Thoracic aorta (tissue), 2 donors: ENCODE data around the gene CCDC97. TPM values are rescaled to one million over a fixed set of nuclear protein-coding genes. Genes with fewer than 3 reads are reported as not detected.

Experiments used
- ATAC-seq: fragments of 150-250 bp; one replicate; pipeline ENCODE4 v1.8.0; 2017; ENCODE audit warnings: low read depth; ENCODE audit not compliant: insufficient number of reproducible peaks, low FRiP score
- DNase-seq: peaks from one replicate; pipeline ENCODE4 v3.0.0-alpha.2; 2020; ENCODE audit warnings: low spot score
- H3K27ac ChIP-seq, 2 donors: fragments of 200-600 bp; sonication (generic); 1 replicate in 1 of 2; 2 replicates in 1 of 2; pipeline ENCODE4 v1.5.1; 2016; ENCODE audit warnings: mild to moderate bottlenecking in 2 of 2, moderate library complexity in 2 of 2
- H3K27me3 ChIP-seq: fragments of 200-600 bp; sonication (generic); replicated peaks from 2 replicates; pipeline ENCODE4 v1.6.0; 2016; ENCODE audit warnings: mild to moderate bottlenecking; ENCODE audit not compliant: insufficient read depth
- H3K36me3 ChIP-seq: fragments of 200-600 bp; sonication (generic); one replicate; pipeline ENCODE4 v1.5.1; 2016
- H3K4me1 ChIP-seq, 2 donors: fragments of 200-600 bp; sonication (generic); 1 replicate in 1 of 2; 2 replicates in 1 of 2; pipeline versions ENCODE4 v1.5.1 to v1.6.0; 2016; ENCODE audit warnings: low read depth in 2 of 2, mild to moderate bottlenecking in 1 of 2; ENCODE audit not compliant: control insufficient read depth in 1 of 2
- H3K4me3 ChIP-seq: fragments of 200-600 bp; sonication (generic); 2 replicates; pipeline ENCODE4 v1.5.1; 2016; ENCODE audit warnings: mild to moderate bottlenecking
- H3K9me3 ChIP-seq: fragments of 200-600 bp; sonication (generic); 2 replicates; pipeline ENCODE4 v1.5.1; 2016
- total RNA-seq, 2 donors: library from RNA; depleted of rRNA; stranded (reverse); fragments of >200 nt; gene quantifications; one replicate each; pipeline versions ENCODE4 v1.1.0 to v1.2.3, GENCODE V29; 2016
- TF ChIP-seq, protein P1 (sequence below): fragments of 200-600 bp; sonication (generic); IDR thresholded peaks from one replicate; pipeline ENCODE4 v1.5.1; 2019; ENCODE audit warnings: antibody characterized with exemption

The CCDC97 gene
- total RNA-seq, 2 donors from 2014 or later, result 15.2 to 22.4 TPM

DNA sequence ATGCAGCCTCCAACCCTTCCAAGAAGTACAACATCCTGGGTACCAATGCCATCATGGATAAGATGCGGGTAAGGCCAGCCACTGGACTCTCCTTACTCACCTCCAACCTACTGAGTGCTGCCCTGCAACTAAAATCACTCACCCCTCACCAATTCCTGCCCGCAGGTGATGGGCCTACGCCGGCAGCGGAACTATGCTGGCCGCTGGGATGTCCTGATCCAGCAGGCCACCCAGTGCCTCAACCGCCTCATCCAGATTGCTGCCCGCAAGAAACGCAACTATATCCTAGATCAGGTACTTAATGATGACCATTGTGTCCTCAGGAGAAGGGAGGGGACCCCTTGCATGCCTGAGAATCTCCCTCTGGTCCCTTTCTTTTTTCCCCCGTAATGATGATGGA lies 15.6 kb upstream of the CCDC97 start:
- H3K27ac ChIP-seq, result no peak overlapping the region
- no peaks in the 10 kb centered on the region for H3K9me3 ChIP-seq
- H3K36me3 ChIP-seq, result peaks cover 63% of the 10 kb centered on the region
- TF ChIP-seq, protein P1, sequence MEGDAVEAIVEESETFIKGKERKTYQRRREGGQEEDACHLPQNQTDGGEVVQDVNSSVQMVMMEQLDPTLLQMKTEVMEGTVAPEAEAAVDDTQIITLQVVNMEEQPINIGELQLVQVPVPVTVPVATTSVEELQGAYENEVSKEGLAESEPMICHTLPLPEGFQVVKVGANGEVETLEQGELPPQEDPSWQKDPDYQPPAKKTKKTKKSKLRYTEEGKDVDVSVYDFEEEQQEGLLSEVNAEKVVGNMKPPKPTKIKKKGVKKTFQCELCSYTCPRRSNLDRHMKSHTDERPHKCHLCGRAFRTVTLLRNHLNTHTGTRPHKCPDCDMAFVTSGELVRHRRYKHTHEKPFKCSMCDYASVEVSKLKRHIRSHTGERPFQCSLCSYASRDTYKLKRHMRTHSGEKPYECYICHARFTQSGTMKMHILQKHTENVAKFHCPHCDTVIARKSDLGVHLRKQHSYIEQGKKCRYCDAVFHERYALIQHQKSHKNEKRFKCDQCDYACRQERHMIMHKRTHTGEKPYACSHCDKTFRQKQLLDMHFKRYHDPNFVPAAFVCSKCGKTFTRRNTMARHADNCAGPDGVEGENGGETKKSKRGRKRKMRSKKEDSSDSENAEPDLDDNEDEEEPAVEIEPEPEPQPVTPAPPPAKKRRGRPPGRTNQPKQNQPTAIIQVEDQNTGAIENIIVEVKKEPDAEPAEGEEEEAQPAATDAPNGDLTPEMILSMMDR, result no peak
- H3K27me3 ChIP-seq, result no peaks in the 10 kb centered on the region
- peaks cover 13 to 27% of the 10 kb centered on the region in 2 donors for H3K4me1 ChIP-seq
- ATAC-seq, result no peak
- H3K4me3 ChIP-seq, result no peak overlapping the region
- no peak for DNase-seq

DNA sequence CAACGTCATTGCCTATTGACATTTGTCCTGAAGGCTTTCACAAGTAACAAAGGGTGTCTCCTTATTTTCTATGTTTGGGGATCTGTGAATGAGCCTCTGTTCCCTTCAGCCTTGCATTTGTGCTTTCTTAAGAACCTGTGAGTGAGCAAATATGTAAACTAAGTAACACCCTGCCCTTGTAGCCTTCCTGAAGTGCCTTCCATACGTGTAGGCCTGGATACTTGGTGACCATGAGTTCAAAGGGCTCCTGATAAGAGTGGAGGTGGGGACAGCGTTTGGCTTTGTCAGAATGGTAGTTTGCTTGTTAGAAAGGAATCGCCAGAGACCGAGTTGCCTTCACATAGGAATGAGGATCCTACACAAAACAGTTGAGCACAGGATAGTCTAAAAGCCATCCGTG lies 14.5 kb upstream of the CCDC97 start:
- DNase-seq (no peak), ATAC-seq (no peak)
- H3K9me3 ChIP-seq, result no peaks in the 10 kb centered on the region
- TF ChIP-seq, protein P1, result no peak
- H3K4me3 ChIP-seq, result no peak overlapping the region
- peaks cover 14 to 36% of the 10 kb centered on the region in 2 donors for H3K4me1 ChIP-seq
- peaks cover 62% of the 10 kb centered on the region for H3K36me3 ChIP-seq
- H3K27ac ChIP-seq, result no peak overlapping the region
- no peaks in the 10 kb centered on the region for H3K27me3 ChIP-seq

DNA sequence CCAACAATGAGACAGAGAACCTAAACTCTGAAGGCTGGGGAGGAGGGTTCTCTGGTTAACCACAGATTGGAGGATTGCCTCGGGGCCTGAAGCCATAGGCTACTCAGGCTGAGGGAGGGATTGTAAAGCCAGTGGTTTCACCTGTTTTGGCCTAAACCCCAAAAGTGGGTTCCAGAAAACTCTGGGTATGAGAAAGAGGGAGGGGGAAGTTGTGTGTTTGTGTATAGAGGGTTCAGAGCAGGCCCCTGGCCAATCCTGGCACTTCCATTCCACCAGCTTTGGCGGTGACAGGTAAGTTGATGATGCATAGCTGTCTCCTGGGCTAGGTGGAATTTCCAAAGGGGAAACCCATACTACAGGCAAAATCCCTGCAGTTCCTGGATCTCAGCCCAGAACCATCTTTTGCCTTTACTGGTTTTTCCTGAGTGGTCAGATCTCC lies 13.5 kb upstream of the CCDC97 start:
- no peak for ATAC-seq
- Histone ChIP-seq H3K9me3 (no peaks in the 10 kb centered on the region), H3K27ac (peak overlapping the region; percentile 2 to 86), H3K4me1 (peaks cover 14 to 36% of the 10 kb centered on the region in 2 donors), H3K36me3 (peaks cover 61% of the 10 kb centered on the region), H3K27me3 (no peaks in the 10 kb centered on the region), H3K4me3 (no peak overlapping the region)
- no peak for DNase-seq
- TF ChIP-seq, protein P1, result no peak

DNA sequence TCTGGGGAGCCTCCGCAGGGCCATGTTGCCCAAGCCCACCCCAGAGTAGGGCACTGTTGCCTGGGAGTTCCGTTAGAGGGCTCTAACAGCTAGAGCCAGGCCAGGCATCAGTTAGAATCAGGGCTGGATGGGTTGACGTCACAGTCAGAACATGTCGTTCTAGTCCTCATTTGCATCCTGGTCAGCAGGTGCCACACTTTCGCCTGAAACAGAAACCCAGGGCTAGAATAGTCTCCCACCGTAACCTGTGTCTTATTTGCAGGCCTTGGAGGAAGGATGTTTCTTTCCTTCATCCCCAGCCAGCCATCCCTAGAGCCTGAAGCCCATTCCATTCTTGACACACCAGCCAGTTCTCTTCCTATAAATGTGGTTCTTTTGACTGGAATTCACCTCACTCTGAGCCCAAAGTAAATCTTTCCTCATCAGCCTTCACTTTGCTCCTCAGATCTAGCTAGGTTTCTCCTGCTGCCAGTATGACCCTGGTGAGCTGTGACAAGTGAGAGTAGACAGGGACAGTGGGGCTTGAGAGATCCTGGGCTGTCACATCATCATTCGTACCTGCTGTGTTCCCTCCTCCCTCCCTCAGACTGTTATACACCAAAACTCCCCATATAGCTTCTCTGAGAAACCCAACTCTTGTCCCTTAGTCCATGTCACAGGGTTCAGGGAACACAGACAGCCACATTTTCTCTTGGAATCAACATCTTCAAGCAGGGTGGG lies 12.2 kb upstream of the CCDC97 start:
- TF ChIP-seq, protein P1, result no peak
- Histone ChIP-seq H3K36me3 (peaks cover 55% of the 10 kb centered on the region), H3K27ac (peak overlapping the region; percentile 76 to 86), H3K4me1 (peaks cover 14 to 36% of the 10 kb centered on the region in 2 donors), H3K9me3 (no peaks in the 10 kb centered on the region), H3K27me3 (no peaks in the 10 kb centered on the region), H3K4me3 (no peak overlapping the region)
- no peak for ATAC-seq
- no peak for DNase-seq

DNA sequence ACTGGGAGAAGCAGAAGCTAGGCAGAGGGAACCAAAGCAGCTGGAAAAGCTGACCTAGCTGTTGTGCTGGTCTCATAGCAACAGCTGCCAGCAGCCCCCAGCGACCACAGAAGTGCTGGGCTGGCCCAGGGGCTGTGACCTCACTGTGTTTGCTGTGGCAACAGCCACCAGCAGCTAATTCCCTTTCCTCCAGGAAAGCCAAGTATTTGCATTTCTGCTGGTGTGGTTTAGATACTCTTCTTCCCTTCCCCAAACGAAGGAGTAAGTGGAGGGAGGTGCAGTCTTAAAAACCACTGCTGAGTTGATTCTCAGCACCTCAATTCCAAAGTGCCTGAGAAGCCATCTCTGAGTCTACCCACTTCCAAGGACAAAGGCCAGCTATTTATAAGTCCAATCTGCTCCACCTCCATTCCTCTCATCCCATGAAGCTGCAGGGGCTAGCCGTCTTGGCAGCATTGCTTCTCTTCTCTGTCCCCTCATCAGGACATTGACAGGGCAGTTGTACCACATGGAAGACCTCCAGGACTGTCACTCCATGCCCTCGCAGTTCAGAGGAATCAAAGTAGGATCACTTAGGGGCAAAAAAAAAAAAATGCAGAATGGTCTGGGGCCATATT lies 11.5 kb upstream of the CCDC97 start:
- H3K36me3 ChIP-seq, result peaks cover 55% of the 10 kb centered on the region
- H3K9me3 ChIP-seq, result no peaks in the 10 kb centered on the region
- H3K4me3 ChIP-seq, result no peak overlapping the region
- ATAC-seq (peak; percentile 39), DNase-seq (no peak)
- peaks cover 14 to 36% of the 10 kb centered on the region in 2 donors for H3K4me1 ChIP-seq
- peak overlapping the region; percentile 76 to 86 for H3K27ac ChIP-seq
- TF ChIP-seq, protein P1, result no peak
- H3K27me3 ChIP-seq, result no peaks in the 10 kb centered on the region
